GM21528 (cell line): ENCODE data around the gene ARID1A.
"Not testable (repeated sequence)": the region's sequence is repeated elsewhere in the genome, so short reads cannot be mapped to it uniquely, and the experiment has no call there.

Source experiments
- ATAC-seq: cut with Tn5 transposase; IDR thresholded peaks from one replicate; pipeline ENCODE4 v1.9.1; 2021; ENCODE audit warnings: mild to moderate bottlenecking, moderate library complexity; ENCODE audit not compliant: unreplicated experiment, low FRiP score

Gene ARID1A

GRCh38 chr1:26697431-26697977, 1.7 kb downstream of the ARID1A start:
- ATAC-seq = no peak

DNA sequence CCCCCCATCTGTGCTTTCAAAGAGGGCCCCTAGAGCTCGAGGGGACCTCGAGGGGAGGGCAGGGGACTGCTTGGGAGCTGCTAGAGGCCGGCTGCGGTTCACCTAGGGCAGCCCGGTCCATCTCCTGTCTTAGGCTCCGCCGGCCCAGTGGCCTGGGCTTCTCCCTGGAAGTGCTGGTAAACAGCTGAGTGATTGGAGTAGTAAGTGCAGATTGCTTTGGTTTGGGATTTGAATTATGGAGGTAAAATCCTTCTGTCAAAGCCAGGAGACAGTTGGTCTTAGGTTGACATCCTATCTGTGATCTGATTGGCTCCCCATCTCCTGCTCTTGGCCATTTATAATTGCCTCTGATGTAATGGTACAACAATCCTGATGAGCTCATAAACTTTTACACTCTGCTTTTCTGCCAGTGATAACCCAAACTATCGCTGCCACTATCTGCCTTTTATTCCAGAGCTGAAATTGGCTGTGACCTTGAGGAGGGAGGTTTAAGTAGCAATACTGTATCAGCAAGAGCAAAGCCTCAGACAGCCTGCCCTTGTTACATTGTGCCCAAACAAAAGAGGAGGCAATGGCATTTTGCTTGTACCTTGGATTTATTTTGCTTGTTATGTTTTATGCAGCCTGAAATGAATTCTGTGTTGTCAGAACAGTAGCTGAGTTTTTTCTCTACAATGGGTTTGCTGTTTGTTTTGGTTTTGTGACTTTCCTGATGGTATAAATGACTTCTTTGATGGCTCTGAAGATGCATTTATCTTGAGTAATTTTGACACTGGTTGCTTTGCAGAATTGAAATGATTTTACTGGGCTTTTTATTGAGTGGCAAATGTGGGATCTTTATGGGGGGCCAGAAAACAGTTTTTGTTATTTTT, 2.4 kb downstream of the ARID1A start:
- ATAC-seq = no peak

DNA sequence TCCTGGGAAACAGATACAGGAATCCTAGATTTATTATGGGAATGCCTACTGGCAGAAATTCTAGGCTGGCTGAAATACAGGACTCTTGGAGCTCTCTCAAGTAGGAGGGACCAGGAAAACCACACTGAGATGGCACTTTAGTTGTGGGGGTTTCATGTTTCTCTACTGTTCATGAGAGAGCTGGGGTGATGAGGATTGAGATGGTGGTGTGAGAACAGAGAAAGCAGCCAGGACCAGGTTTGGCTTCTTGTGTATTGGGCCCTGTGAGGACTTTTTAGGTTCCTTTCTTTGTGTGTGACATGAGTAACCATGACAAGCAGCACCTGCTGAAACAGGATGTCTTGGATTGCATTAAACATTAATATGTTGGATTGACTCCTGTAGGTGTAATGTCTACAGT, 4.9 kb downstream of the ARID1A start:
- no peak for ATAC-seq

DNA sequence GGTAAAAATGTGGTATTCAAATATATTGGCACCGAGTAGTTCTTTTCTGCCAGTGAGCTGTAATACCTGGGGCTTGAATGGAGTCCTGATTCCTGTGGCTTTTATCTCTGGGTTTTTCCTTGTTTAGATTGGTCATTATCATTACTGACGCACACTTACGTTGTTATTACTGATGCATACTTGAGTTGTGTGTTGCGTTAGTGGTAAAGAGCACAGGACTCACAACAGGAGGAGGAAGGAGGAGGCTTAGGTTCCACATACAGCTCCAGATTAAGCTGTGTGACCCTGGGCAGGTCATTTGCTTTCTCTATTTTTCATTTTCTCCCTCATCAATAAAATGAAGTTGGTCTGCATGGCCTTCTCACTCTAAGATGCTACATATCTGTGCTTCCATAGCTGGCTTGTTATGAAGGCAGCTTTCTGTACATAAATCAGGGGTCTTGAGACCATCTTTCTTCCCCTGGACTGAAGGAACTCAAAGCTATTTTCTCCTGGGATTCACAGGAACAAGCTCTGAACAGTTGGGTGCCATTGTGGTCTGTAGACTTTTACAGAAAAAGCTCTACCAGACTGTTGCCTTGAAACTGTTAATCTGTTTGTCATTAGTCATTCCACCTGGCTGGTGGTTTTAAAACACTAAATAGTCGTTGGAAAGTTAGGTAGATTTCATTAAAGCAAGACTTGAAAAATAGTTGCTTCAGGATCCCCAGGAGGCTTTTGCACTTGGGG, 5.6 kb downstream of the ARID1A start:
- no peak for ATAC-seq

DNA sequence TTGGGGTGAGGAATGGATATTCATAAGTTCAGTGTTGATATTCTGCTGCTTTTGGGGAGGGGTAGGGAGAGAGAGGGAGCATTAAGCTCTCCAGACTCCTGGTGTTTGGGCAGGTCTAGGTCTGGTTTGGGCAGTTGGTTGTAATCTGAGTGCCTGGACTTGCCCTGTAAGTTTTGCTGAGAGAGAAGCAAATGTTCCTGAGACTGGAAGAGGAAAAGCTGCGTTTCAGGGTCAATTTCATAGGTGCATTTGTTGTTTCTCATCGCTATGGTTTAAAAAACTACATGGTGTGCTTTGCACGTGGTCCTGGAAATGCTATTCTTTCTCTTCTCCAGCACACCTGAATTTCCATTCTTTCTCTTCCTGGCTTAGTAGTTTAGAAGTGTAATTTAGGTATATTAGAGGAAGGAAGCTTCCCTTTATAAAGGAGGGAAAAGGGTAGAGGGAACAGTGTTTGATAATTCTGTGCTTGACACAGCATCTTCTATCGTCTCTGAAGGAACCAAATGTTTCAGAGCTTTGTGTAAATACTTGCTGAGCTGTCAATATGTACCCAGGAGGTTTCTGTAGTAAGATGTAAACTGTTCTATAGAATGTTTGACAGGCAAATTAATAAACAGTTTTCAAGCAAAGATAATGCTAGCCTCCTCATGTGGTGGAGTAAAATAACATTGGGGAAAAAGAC, 6.3 kb downstream of the ARID1A start:
- ATAC-seq = no peak

DNA sequence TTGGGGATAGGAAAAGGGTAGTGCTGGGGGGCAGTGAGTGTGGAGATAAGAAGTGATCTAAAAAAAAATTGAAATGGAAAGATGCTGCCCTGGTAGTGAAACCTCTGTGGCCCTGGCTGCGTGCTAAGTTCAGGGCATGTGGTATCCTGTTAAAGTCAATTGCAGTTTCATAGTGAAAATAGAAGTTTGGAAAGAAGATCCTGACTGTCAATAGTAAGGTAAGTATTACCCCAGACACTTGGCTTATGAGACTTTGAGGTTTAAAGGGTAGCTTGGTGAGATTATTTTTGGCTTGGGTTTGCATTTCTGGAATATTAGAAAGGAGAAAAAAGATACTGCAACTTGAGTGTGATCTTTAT, 6.8 kb downstream of the ARID1A start:
- no peak for ATAC-seq

DNA sequence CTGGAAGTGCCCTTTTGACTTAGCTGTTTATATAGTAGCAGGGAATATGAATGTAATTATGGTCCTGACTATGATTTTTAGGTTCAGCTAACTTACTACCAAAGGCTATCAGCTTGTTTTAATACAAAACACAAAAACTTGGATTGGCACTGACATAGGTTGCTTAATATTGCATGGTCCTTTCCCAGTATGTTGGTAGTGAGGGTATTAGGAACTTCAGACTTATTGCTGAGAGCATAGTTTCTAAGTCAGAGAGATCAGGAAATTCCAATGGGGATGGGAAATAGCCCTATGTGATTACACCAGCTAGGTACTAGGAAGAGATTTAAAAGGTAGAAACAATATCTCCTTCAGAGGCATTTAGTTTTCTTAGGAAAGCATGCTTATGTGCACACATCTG, 7.7 kb downstream of the ARID1A start:
- no peak for ATAC-seq

- no peak for ATAC-seq
Observed at GRCh38 chr1:26704629-26705028, 8.8 kb downstream of the ARID1A start.

GRCh38 chr1:26705227-26705626, 9.4 kb downstream of the ARID1A start:
- not testable (repeated sequence) for ATAC-seq

GRCh38 chr1:26705788-26706311, 10.0 kb downstream of the ARID1A start:
- no peak for ATAC-seq

DNA sequence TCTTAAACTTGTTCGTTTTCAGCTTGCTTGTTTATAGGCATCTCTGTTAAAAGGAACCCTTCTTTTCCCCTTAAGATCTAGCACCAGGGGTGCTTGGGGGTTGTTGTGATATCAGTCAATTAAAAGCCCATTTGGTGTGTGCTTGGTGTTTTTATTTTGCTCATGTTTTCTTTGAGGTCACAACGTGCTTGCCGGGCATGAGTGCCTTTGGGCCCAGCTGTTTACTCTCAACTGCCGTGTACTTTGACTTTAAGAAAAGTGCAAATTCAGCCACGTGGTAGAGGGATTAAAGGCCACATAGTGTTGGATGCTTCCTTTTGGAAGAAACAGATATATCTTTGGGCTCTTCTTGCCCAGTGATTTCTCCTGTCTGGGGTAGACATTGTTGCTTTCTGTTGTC, 10.5 kb downstream of the ARID1A start:
- no peak for ATAC-seq

DNA sequence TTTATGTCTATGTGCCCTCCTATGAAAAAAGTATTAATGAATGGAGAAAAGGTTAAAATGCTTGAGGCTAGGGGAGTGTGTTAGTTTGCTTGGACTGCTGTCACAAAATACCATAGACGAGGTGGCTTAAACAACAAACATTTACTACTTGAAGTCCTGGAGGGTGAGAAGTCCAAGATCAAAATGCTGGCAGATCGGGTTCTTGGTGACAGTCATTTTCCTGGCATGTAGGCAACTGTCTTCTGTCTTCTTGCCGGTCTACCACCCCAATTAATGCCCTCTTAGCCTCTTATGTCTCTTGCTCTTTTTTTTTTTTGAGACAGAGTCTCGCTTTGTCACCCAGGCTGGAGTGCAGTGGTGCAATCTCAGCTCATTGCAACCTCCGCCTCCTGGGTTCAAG, 15.0 kb downstream of the ARID1A start:
- ATAC-seq = no peak

GRCh38 chr1:26711777-26712176, 16.0 kb downstream of the ARID1A start:
- ATAC-seq = no peak

- no peak for ATAC-seq
Observed at GRCh38 chr1:26717017-26717491, 21.2 kb downstream of the ARID1A start.

DNA sequence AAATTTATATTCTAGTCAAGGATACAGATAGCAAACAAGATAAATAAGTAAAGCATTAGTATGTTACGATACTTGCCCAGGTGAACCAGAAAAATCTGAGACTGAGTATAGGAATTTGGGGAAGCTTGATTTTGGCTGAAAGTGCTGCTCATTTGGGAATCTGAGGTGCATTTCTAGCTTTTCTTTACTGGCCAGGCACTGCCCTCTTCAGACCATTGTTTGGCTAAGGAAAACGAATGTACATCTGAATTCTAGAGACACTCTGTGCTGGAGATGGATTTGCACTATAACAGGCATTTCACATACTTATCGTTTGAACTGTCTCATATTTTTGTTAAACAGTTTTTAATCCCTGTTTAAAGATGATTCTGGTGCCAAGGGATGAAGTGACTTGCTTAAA, 23.4 kb downstream of the ARID1A start:
- no peak for ATAC-seq

- no peak for ATAC-seq
Observed at GRCh38 chr1:26721669-26722355, 26.0 kb downstream of the ARID1A start.

DNA sequence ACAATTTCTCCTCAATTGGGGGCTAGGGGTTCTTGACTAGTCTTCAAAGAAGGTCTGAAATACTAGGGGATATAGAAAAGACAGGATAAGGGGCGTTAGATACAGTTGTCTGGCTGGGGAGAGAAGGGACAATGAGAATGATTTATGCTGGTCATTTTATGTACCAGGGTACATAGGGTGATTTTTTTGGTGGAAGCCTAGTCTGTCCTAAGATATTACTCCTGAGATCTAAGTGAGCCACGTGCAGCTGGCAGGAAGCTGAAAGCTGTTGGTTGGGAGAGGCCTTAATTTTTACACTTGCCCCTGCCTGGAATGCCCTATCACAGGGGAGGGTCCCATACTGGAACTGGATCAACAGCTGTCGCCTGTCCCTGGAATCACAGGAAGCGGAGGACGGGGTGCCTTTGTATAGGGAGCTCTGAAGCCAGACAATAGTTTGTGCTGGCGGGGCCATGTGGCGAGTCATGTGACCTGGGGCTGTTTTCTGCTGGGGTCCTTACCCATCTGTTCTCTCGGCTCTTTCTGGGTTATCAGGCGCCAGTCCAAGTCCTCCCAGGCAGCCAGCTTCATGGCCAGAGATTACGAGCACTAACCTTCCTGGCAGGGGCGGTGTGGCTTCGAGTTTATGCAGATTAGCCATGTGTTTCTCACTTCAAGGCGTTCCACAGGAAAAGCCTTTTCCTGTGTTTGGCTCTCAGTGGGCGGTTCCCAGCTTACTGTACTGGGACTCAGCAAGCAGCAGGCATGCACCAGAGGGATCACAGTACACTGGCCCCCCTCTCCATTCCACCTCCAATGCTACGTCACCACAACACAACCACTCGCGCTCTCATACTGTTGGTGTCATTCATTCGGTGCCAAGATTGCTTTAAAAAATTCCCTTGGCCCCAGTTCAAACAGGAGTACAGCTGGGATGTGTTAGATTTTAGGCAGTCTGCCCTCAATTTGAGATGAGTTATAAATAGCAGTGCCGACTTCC, 27.5 kb downstream of the ARID1A start:
- ATAC-seq = no peak

- no peak for ATAC-seq
Observed at GRCh38 chr1:26724118-26724517, 28.3 kb downstream of the ARID1A start.

DNA sequence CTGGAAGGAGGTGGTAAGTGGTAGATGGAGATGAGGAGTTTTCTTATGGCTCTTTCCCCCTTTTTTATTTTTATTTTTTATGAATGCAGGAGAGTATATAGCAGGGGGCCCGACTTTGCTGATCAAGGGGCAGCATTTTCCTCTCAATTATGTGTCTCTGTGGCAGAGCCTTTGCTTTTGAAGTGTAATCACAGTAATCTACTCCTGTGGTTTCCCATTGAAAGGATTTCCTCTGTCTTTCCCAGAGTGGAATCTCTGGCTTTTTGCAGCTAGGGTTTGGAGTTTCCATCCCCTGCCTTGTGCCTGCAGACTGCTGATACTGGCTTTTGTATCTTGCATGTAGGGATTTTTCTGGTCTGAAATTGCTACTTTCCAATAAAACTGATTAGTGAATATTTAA, 29.1 kb downstream of the ARID1A start:
- no peak for ATAC-seq
